Astrocyte of the spinal cord (primary cell): Measurements from ENCODE around the gene JPH2.

Source experiments
- DNase-seq: peaks from one replicate; pipeline ENCODE4 v3.0.0; 2011; ENCODE audit warnings: low read depth, low spot score
- H3K4me3 ChIP-seq: 2 replicates; pipeline ENCODE4 v1.5.1; 2011; ENCODE audit warnings: low read depth, mild to moderate bottlenecking, low read length, moderate library complexity
- in situ Hi-C: cut with HindIII; loops from 2 replicates; pipeline ENCODE4 v1.10.0; 2017; ENCODE audit warnings: low sequenced_read_pairs
- TF ChIP-seq, protein P1 (sequence below): IDR thresholded peaks from 2 replicates; pipeline ENCODE4 v1.5.1; 2012; ENCODE audit warnings: low read depth, mild to moderate bottlenecking, low read length, inconsistent platforms

Gene JPH2

GRCh38 chr20:44231193-44231592, 44.2 kb upstream of the JPH2 start:
- no peak for DNase-seq
- H3K4me3 ChIP-seq = no peak overlapping the region
- TF ChIP-seq, protein P1, sequence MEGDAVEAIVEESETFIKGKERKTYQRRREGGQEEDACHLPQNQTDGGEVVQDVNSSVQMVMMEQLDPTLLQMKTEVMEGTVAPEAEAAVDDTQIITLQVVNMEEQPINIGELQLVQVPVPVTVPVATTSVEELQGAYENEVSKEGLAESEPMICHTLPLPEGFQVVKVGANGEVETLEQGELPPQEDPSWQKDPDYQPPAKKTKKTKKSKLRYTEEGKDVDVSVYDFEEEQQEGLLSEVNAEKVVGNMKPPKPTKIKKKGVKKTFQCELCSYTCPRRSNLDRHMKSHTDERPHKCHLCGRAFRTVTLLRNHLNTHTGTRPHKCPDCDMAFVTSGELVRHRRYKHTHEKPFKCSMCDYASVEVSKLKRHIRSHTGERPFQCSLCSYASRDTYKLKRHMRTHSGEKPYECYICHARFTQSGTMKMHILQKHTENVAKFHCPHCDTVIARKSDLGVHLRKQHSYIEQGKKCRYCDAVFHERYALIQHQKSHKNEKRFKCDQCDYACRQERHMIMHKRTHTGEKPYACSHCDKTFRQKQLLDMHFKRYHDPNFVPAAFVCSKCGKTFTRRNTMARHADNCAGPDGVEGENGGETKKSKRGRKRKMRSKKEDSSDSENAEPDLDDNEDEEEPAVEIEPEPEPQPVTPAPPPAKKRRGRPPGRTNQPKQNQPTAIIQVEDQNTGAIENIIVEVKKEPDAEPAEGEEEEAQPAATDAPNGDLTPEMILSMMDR = no peak
- in situ Hi-C loops = no loop called here

DNA sequence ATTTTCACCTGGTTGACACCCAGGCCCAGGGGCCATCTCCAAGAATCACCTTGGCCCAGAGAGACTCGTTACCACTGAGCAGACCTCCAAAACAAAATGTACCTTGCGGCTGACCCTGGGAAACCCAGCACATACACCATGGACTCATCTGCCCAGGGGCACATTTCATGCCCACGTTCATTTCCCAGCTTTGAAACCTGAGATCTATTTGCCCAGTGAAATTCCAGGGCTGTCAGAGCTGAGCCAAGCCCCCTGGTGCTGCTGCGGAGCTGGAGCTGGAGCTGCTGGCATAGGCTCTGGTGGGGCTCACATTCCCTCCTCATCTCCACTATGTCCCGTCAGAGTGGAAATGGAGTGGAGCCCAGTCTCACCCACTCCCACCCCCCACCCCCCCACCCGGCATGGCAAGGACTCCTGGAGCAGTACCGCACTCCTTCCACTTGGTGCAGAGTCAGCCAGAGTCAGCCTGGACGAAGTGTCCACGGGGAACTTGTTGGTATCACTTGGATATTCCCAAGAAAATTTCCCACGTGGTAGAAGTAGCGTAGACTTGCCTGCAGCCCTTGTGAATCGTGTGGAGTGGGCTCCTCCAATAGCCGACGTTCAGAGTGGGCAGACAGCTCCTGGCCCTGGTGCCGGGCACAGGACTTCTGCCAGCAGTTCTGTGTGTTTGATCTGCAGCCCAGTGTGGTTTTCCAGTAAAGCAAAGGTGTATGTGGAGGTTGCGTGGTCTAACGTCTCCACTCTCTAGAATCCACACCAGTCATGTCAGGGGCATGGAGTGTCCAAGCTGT, 41.7 kb upstream of the JPH2 start:
- in situ Hi-C loops = no loop called here

DNA sequence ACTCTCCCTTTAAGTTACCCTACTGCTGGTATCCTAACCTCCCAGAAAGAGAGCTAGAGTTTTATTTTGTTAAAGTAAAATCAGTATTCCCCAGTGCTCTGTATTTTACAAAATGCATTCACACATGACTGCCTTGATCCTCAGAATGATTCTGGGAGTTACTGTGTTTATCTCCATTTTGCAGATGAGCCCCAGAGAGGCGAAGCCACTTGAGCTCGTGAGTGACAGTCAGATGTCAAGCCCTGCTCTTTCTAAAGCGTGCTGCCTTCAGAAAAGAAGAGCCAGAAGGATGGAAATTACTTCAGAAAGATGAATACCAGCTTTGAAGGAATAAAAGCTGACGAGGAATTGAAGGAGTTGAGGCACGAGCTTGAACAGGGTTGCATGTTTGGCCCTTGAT, 37.6 kb upstream of the JPH2 start:
- in situ Hi-C loops = no loop called here
- TF ChIP-seq, protein P1 = no peak
- DNase-seq = no peak
- no peak overlapping the region for H3K4me3 ChIP-seq

More for the DNA sequence above, 41.7 kb upstream of the JPH2 start:
- TF ChIP-seq, protein P1 = no peak
- DNase-seq = no peak
- H3K4me3 ChIP-seq = no peak overlapping the region

- in situ Hi-C loops = no loop called here
- no peak overlapping the region for H3K4me3 ChIP-seq
- TF ChIP-seq, protein P1 = no peak
- no peak for DNase-seq
Observed at GRCh38 chr20:44223721-44224120, 36.7 kb upstream of the JPH2 start.

- in situ Hi-C loops = no loop called here
- TF ChIP-seq, protein P1 = no peak
- no peak overlapping the region for H3K4me3 ChIP-seq
- DNase-seq = no peak
Observed at GRCh38 chr20:44222633-44223368, 35.8 kb upstream of the JPH2 start.

- in situ Hi-C loops = no loop called here
- TF ChIP-seq, protein P1 = no peak
- H3K4me3 ChIP-seq = no peak overlapping the region
- DNase-seq = no peak
Observed at GRCh38 chr20:44222027-44222426, 35.0 kb upstream of the JPH2 start.
